HL-60/S4 treated with phorbol 12-myristate 13-acetate at 8.2 ng/mL for 4 days and 3 days (cell line): ENCODE measurements around the gene DNAH17.

ENCODE experiments used
- in situ Hi-C: fragments of 300-500 bp; cut with MboI; formaldehyde crosslinking; loops from 2 replicates; pipeline ENCODE4 v1.15.0; 2022; ENCODE audit warnings: low sequenced_read_pairs

The DNAH17 gene

GRCh38 chr17:78576389-78577112, 645 bp downstream of the DNAH17 start:
- in situ Hi-C loops, result no loop called here

- in situ Hi-C loops, result no loop called here
Observed at GRCh38 chr17:78575899-78576298, 1.3 kb downstream of the DNAH17 start.

GRCh38 chr17:78575340-78575739, 1.9 kb downstream of the DNAH17 start:
- in situ Hi-C loops, result no loop called here

- in situ Hi-C loops, result no loop called here
Observed at GRCh38 chr17:78573955-78574354, 3.2 kb downstream of the DNAH17 start.

- in situ Hi-C loops, result no loop called here
Observed at GRCh38 chr17:78572239-78573205, 4.7 kb downstream of the DNAH17 start.

- in situ Hi-C loops, result no loop called here
Observed at GRCh38 chr17:78571329-78571728, 5.9 kb downstream of the DNAH17 start.

GRCh38 chr17:78568494-78569115, 8.6 kb downstream of the DNAH17 start:
- in situ Hi-C loops, result no loop called here

- in situ Hi-C loops, result no loop called here
Observed at GRCh38 chr17:78567991-78568390, 9.2 kb downstream of the DNAH17 start.

GRCh38 chr17:78566947-78567346, 10.2 kb downstream of the DNAH17 start:
- in situ Hi-C loops, result no loop called here

GRCh38 chr17:78563189-78564145, 13.7 kb downstream of the DNAH17 start:
- in situ Hi-C loops, result no loop called here

GRCh38 chr17:78562734-78563133, 14.5 kb downstream of the DNAH17 start:
- in situ Hi-C loops, result no loop called here

- in situ Hi-C loops, result no loop called here
Observed at GRCh38 chr17:78561166-78561565, 16.0 kb downstream of the DNAH17 start.

- in situ Hi-C loops, result no loop called here
Observed at GRCh38 chr17:78560731-78561130, 16.5 kb downstream of the DNAH17 start.

- in situ Hi-C loops, result no loop called here
Observed at GRCh38 chr17:78559749-78560368, 17.3 kb downstream of the DNAH17 start.

GRCh38 chr17:78558989-78559388, 18.2 kb downstream of the DNAH17 start:
- in situ Hi-C loops, result no loop called here

GRCh38 chr17:78558181-78558850, 18.9 kb downstream of the DNAH17 start:
- in situ Hi-C loops, result no loop called here

- in situ Hi-C loops, result no loop called here
Observed at GRCh38 chr17:78557598-78558039, 19.6 kb downstream of the DNAH17 start.

GRCh38 chr17:78556812-78557211, 20.4 kb downstream of the DNAH17 start:
- in situ Hi-C loops, result no loop called here

GRCh38 chr17:78555746-78556401, 21.3 kb downstream of the DNAH17 start:
- in situ Hi-C loops, result no loop called here
